ENCODE data around the gene FUCA2. TPM values are rescaled to one million over a fixed set of nuclear protein-coding genes. Genes with fewer than 3 reads are reported as not detected.

Gene FUCA2
- total and polyA plus RNA-seq, 2 of the 8 experiments (the other 6 are each of a cell fraction or from before 2014, with no cell fraction given): 24.2 to 47.2 TPM

DNA sequence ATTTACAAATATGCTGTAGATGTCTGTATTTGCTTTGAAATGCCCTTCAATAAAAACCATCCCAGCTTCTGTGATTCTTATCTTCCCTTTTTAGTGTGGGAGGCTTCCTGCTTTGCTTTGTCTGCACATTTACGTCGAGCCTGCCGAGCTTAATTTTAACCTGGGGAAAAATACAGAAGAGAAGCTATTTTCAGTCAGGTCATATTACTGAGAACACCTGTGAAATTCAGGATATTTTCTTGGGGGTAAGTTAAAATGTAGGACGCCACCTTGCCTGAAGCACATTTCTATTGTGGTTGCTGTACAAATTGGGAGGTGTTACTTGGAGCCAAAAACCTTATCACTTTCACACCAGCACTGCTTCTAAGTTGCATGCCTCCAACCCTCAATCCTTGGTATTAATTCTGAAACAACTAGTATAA lies 43.6 kb upstream of the FUCA2 start:
- no peak overlapping the region for H3K18ac ChIP-seq (ENCODE audit: extremely low read depth, low read length)
- H3K79me1 ChIP-seq (ENCODE audit: low read depth, low read length): no peaks in the 10 kb centered on the region
- FAIRE-seq: no peak
- no peaks in the 10 kb centered on the region for H3K79me2 ChIP-seq (ENCODE audit: control insufficient read depth in 1 of 2, insufficient read depth in 2 of 2, low read length in 2 of 2)
- H2BK15ac ChIP-seq (ENCODE audit: low read length): no peak overlapping the region
- H3K36me3 ChIP-seq (ENCODE audit: control insufficient read depth in 2 of 4, insufficient read depth in 4 of 4, low read length in 3 of 4): no peaks in the 10 kb centered on the region
- H2BK20ac ChIP-seq (ENCODE audit: low read length): no peak overlapping the region
- POLR2A ChIA-PET (ENCODE audit: partially characterized antibody): no interaction called here
- H3K27me3 ChIP-seq (replicated peaks in 1 of 4; ENCODE audit: control insufficient read depth in 3 of 4, extremely low read depth in 1 of 4, insufficient read depth in 3 of 4, low read length in 3 of 4): no peaks in the 10 kb centered on the region
- no peaks in the 10 kb centered on the region for H3K9me3 ChIP-seq (ENCODE audit: insufficient read depth in 2 of 2, low read depth in 1 of 2, low read length in 1 of 2)
- CTCF ChIA-PET (ENCODE audit: partially characterized antibody): interaction anchor here (1.4 to 1.6 kb wide), 2 partner anchors 15 to 380 kb away, joined by 3 to 4 read pairs; no protein-coding TSS in a partner anchor
- no peak overlapping the region for H2BK12ac ChIP-seq (ENCODE audit: low read depth, low read length)
- H3K9ac ChIP-seq (replicated peaks in 1 of 4; ENCODE audit: extremely low read depth in 1 of 4, low read depth in 3 of 4, low read length in 3 of 4): no peak overlapping the region
- H4K20me1 ChIP-seq (replicated peaks in 1 of 2; ENCODE audit: control insufficient read depth in 1 of 2, insufficient read depth in 2 of 2, low read length in 2 of 2): no peaks in the 10 kb centered on the region
- no peak overlapping the region for H3K4ac ChIP-seq (replicated peaks; ENCODE audit: insufficient read length, low read depth, low read length)
- H3K23me2 ChIP-seq (ENCODE audit: low read depth, low read length): no peaks in the 10 kb centered on the region
- H4K8ac ChIP-seq (ENCODE audit: extremely low read depth, insufficient read depth, low read length): no peak overlapping the region
- TF ChIP-seq SIX5 (IDR thresholded peaks at IDR 0.05; ENCODE audit: low read depth, low read length): no peak
- no peak for TF ChIP-seq SP2 (IDR thresholded peaks at IDR 0.05; ENCODE audit: low read length)
- TF ChIP-seq GTF2F1 (IDR thresholded peaks at IDR 0.05; ENCODE audit: borderline replicate concordance, low read depth, low read length): no peak
- no peak for TF ChIP-seq CTBP2 (IDR thresholded peaks at IDR 0.05; ENCODE audit: borderline replicate concordance, insufficient read depth, insufficient read length, low read length)
- TF ChIP-seq TAF1 (IDR thresholded peaks at IDR 0.05; ENCODE audit: low read depth, low read length): no peak
- no peak for TF ChIP-seq FOSL1 (IDR thresholded peaks at IDR 0.05; ENCODE audit: insufficient read depth, low read depth, low read length)
- TF ChIP-seq BRCA1 (IDR thresholded peaks at IDR 0.05; ENCODE audit: low read depth, low read length): no peak
- TF ChIP-seq POLR2AphosphoS5 (IDR thresholded peaks at IDR 0.05; ENCODE audit: low read depth, low read length): no peak
- no peak for TF ChIP-seq JUND (IDR thresholded peaks at IDR 0.05; ENCODE audit: low read length)
- TF ChIP-seq RBBP5 (IDR thresholded peaks at IDR 0.05; ENCODE audit: borderline replicate concordance, low read depth, low read length): no peak
- no peak for TF ChIP-seq TCF12 (IDR thresholded peaks at IDR 0.05; ENCODE audit: low read depth, low read length)
- no peak overlapping the region for H3K27ac ChIP-seq (ENCODE audit: low read depth, low read length)
- no peak overlapping the region for H3K4me3 ChIP-seq (ENCODE audit: extremely low read depth in 1 of 4, insufficient read depth in 2 of 4, low read depth in 3 of 4, low read length in 4 of 4)
- H3K23ac ChIP-seq (ENCODE audit: insufficient read length): no peak overlapping the region
- no peak overlapping the region for H3K56ac ChIP-seq (replicated peaks; ENCODE audit: insufficient read length, low read depth, low read length)
- no peak overlapping the region for H2BK120ac ChIP-seq (replicated peaks; ENCODE audit: low read depth, low read length)
- no peak for DNase-seq (ENCODE audit: low read depth in 1 of 2, low spot score in 2 of 2)
- H3K4me1 ChIP-seq (replicated peaks in 1 of 4; ENCODE audit: control insufficient read depth in 3 of 4, insufficient read depth in 4 of 4, low read length in 3 of 4): peaks cover 0 to 2% (median 0%) of the 10 kb centered on the region in 4 experiments; a peak in 2 of 7 replicates
- no peak overlapping the region for H4K91ac ChIP-seq (replicated peaks; ENCODE audit: insufficient read length, low read length)
- 82% methylated on average over 4 of the region's 4 CpGs; no CpG with 5 or more reads in 1 of the 2 experiments for WGBS, 2 experiments (ENCODE audit: extremely low coverage in 1 of 2, insufficient coverage in 1 of 2, insufficient read length in 1 of 2, insufficient replicate concordance in 2 of 2, low coverage in 1 of 2, low lambda C conversion rate in 2 of 2, missing lambda C conversion rate in 1 of 2)
- no peak overlapping the region for H2AFZ ChIP-seq (ENCODE audit: low read length)
- H3K4me2 ChIP-seq (ENCODE audit: insufficient read depth in 1 of 2, low read depth in 2 of 2, low read length in 2 of 2): no peak overlapping the region
- H2AK5ac ChIP-seq (ENCODE audit: low read depth, low read length): no peak overlapping the region
- H2BK5ac ChIP-seq (ENCODE audit: low read depth, low read length): no peak overlapping the region
- no peak overlapping the region for H4K5ac ChIP-seq (ENCODE audit: insufficient read length, low read depth, low read length)
- no peak overlapping the region for H3K14ac ChIP-seq (ENCODE audit: insufficient read length)

Measured in H1 (cell line).